HG03469 (cell line): Measurements from ENCODE around the gene RASAL1.

ENCODE experiments used
- ATAC-seq: cut with Tn5 transposase; IDR thresholded peaks from one replicate; pipeline ENCODE4 v1.9.1; 2021; ENCODE audit warnings: mild to moderate bottlenecking, moderate library complexity, moderate number of reproducible peaks; ENCODE audit not compliant: unreplicated experiment

Gene RASAL1

GRCh38 chr12:113061061-113061694 lies 74.4 kb downstream of the RASAL1 start:
- no peak for ATAC-seq

DNA sequence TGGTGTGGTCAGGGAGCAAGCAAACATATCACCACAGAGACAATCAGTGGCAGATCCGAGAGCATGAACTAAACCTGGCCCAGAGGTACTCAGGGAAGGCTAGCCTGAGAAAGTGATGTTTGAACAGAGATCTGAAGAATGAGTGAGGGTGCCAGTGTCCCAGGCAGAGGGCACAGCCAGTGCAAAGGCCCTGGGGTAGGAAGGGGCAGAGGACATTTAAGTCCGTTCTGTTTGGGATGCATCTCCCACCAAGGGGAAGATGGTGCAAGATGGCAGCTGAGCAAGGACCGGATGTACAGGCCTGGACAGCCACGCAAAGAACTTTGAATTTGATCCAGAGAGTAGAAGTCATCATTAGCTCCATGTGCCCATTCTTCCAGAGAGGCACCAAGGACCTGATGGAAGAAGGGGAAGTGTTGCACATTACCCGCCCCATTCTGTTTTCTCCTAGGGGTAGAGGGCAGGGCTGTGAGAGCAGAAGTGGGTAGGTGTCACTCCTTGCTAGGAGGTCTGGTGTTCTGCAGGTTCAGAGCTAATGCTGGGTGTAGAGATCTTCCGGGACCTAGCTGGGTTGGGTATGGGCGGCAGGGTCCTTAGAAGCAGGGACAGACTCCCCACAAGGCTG lies 75.1 kb downstream of the RASAL1 start:
- ATAC-seq: no peak

DNA sequence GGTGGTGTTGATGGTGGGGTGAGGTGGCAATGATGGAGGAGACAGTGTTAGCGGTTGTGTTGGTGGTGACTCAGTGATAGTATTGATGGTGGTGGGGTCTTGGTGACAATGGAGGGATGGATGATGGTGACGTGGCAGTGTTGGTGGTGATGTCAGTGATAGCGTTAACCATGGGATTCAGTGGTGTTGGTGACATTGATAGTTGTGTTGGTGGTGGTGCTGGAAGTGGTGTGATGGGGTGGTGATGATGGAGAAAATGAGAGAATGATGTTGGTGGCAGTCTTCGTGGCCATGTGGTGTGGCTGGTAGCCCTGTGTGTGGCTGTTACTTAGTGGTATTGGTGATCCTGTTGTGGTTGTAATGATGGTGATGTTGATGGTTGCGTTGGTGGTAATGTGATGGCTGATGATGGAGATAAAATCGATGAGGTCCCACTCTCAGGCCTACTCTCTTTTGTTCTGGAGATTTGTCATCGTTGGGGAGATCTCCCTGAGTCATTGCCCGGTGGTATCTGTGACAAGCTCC lies 76.4 kb downstream of the RASAL1 start:
- ATAC-seq: no peak

DNA sequence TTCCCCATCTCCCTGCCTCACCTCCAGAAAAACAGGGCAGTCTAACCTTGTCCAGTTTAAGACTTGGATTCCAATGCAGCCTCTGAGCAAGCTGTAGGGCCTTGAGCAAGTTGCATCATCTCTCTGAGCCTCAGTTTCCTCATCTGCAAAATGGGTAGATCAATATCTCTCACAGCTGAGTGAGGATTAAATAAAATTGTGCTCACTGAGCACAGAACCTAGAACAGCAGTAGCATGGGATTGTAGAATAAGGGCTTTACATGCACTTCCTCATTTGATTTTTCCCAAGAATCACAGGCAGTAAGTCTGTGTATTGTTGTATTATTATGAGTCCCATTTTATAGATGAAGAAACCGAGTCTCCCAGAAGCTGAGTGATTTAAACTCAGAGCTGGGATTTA lies 77.0 kb downstream of the RASAL1 start:
- ATAC-seq: no peak

GRCh38 chr12:113057565-113058485 lies 77.7 kb downstream of the RASAL1 start:
- ATAC-seq: no peak

GRCh38 chr12:113056631-113057488 lies 78.7 kb downstream of the RASAL1 start, which contains the start of gene DTX1:
Gene DTX1, plus strand, starts transcription at chr12:113056730. Its CDS starts 1,463 bp downstream, at chr12:113058193.
- ATAC-seq: no peak

DNA sequence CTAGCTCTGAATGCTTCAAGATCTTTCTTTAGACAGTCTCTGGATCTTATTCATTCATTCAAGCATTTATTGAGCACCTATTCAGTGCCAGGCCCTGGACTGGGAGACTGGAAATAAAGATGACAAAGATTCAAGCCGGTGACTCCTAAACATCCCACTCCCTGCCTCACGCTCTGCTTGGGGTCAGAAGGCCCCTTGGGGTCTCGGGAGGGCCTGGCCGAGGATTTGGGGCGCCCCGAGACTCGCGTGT lies 79.3 kb downstream of the RASAL1 start:
- ATAC-seq: no peak

DNA sequence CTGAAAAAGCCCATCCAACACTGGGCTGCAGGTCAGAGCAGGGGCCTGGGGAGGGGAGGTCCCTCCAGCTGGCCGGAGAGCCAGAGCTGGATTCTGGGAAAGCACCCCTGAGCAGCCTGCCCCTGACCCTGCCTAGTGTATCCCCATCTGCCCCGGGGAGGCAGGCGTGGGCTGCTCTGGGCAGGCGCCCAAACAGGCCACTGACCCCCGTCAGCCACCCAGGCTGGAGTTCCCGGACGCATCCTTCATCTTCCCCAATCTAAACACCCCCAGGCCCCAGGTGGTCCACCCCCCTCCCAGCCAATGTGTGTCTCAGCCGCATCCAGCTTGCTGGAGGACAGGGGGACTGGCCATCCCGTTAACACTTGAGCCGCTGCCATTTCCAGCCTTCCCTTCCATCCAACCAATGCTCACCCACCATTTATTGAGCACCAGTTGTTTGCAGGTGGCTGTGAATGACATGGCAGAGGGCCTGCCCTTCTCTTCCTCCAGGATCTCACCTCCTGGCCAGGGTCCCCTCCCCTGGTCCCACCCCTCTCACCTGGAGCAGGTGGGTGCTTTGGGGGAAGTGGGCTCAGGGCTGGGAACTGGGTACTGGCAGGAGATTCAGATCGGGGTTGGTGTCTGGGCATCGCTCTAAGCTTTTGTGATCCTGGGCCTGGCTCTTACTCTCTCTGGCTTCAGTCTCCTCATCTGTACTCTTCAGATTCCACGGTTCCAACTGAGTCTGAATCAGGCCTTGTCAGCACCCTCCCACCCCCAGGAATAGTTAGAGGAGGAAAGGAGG lies 79.8 kb downstream of the RASAL1 start:
- no peak for ATAC-seq

DNA sequence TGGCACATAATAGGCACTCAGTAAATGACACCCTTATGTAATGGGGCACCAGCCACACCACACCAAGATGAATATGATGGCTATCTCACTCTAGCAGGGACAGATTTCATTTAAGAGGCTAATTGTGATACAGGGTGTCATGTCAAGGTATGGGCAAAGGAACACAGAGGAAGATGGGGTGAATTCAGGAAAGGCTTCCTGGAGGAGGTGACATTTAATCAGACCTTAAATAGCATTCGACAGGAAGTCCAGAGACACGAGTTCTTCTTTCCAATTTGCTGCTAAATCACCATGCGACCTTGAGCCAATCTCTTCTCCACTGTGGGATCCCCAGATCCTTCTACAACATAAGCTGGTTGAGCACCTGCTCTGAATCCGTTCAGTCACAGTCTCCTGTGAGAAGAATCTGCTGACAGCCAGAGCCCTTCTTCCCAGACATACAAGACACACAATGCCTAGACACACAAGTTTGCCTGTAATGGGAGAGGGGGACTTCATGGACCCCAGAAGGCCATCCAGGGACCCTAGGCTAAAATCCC lies 80.5 kb downstream of the RASAL1 start:
- no peak for ATAC-seq

- ATAC-seq: no peak
Measured at GRCh38 chr12:113052326-113052725, 83.2 kb downstream of the RASAL1 start.

GRCh38 chr12:113051759-113052158 lies 83.8 kb downstream of the RASAL1 start:
- no peak for ATAC-seq

GRCh38 chr12:113050795-113051194 lies 84.8 kb downstream of the RASAL1 start:
- no peak for ATAC-seq

DNA sequence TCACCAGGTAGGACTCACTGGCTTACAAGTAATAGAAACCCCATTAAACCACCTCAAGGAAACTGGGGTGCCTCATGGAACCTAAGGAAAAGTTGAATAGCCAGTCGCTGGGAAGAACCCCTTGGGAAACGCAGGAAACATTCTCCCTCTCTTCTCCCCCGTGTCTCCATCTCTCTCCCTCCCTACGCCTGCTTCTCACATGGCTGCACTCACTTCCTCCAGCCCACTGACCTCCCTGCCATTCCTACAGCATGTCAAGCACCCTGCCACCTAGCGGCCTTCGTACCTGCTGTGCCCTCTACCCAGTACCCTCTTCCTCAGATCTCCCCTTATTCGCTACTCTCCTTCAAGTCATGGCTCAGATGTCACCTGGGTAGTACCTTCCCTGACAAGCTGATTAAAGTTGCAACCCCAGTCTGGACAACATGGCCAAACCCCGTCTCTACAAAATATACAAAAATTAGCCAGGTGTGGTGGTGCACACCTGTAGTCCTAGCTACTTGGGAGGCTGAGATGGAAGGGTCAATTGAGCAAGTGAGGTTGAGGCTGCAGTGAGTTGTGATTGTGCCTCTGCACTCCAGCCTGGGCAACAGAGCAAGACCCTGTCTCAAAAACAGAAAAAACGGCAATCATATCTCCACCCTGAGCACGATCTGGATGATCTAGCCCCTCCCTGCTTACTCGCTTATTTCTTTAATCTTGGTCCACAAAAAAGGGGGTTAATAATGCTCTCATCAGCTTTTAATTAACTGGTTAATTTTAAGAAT lies 85.4 kb downstream of the RASAL1 start:
- no peak for ATAC-seq
